Mesodermal cell (in vitro differentiated cells): ENCODE measurements around the gene LDLRAD2.

Experiments
- H3K27ac ChIP-seq: 2 replicates; pipeline ENCODE4 v1.7.0; 2013; ENCODE audit warnings: mild to moderate bottlenecking, low read depth, low read length, moderate library complexity; ENCODE audit not compliant: severe bottlenecking
- H3K36me3 ChIP-seq: 2 replicates; pipeline ENCODE4 v1.7.1; 2013; ENCODE audit warnings: mild to moderate bottlenecking, low read length, moderate library complexity; ENCODE audit not compliant: control insufficient read depth, insufficient read depth
- H3K4me1 ChIP-seq: one replicate; pipeline ENCODE4 v1.7.1; 2013; ENCODE audit warnings: mild to moderate bottlenecking, low read length; ENCODE audit not compliant: insufficient read depth, control insufficient read depth, poor library complexity, severe bottlenecking
- H3K4me3 ChIP-seq: 2 replicates; pipeline ENCODE4 v1.7.0; 2013; ENCODE audit warnings: low read length, control low read depth, mild to moderate bottlenecking; ENCODE audit not compliant: insufficient read depth, poor library complexity, severe bottlenecking; ENCODE audit errors: extremely low read depth
- H3K9me3 ChIP-seq: 2 replicates; pipeline ENCODE4 v1.7.1; 2013; ENCODE audit warnings: mild to moderate bottlenecking, low read length, moderate library complexity; ENCODE audit not compliant: control insufficient read depth
- WGBS, 2 experiments: methylation state at CpG; one replicate each; pipeline ENCODE4 v1.1.5; 2013; ENCODE audit warnings: missing lambda C conversion rate in 2 of 2; ENCODE audit not compliant: insufficient coverage in 2 of 2; 5-methylcytosine and 5-hydroxymethylcytosine counted together

LDLRAD2 gene

GRCh38 chr1:21854090-21854750 lies 42.2 kb downstream of the LDLRAD2 start:
- 96 to 98% methylated on average over 16 of the region's 21 CpGs for WGBS, 2 experiments
- no peak overlapping the region for H3K4me3 ChIP-seq
- peaks cover 85% of the 10 kb centered on the region for H3K36me3 ChIP-seq
- H3K9me3 ChIP-seq = no peaks in the 10 kb centered on the region
- no peak overlapping the region for H3K27ac ChIP-seq
- no peaks in the 10 kb centered on the region for H3K4me1 ChIP-seq

DNA sequence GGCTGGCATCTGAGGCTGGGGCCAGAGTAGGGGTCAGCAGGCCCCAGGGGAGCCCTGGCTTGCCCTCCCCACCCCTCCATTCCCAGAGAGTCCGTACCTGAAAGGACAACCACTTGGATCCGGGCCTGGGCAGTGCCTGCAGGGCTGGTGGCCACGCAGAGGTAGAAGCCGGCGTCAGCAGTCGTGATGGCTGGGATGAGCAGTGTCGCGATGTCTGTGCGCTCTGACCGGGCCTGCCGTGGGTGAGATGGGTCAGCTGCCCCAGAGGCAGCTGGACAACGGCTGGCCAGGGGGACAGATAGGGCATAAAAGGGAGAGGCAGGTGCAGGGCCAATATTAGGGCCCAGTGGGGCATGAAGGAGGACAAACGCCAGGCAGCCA lies 42.7 kb downstream of the LDLRAD2 start:
- no peak overlapping the region for H3K4me3 ChIP-seq
- H3K27ac ChIP-seq = no peak overlapping the region
- WGBS, 2 experiments = 98% methylated on average over 13 of the region's 13 CpGs
- no peaks in the 10 kb centered on the region for H3K9me3 ChIP-seq
- peaks cover 86% of the 10 kb centered on the region for H3K36me3 ChIP-seq
- H3K4me1 ChIP-seq = no peaks in the 10 kb centered on the region

GRCh38 chr1:21855257-21856096 lies 43.4 kb downstream of the LDLRAD2 start:
- H3K4me1 ChIP-seq = no peaks in the 10 kb centered on the region
- no peaks in the 10 kb centered on the region for H3K9me3 ChIP-seq
- H3K36me3 ChIP-seq = peaks cover 88% of the 10 kb centered on the region
- H3K27ac ChIP-seq = no peak overlapping the region
- no peak overlapping the region for H3K4me3 ChIP-seq
- WGBS, 2 experiments = 96% methylated on average over 22 to 32 of the region's 35 CpGs

- no peaks in the 10 kb centered on the region for H3K4me1 ChIP-seq
- peaks cover 90% of the 10 kb centered on the region for H3K36me3 ChIP-seq
- no peak overlapping the region for H3K27ac ChIP-seq
- no peaks in the 10 kb centered on the region for H3K9me3 ChIP-seq
- 92 to 97% methylated on average over 10 to 11 of the region's 14 CpGs for WGBS, 2 experiments
- no peak overlapping the region for H3K4me3 ChIP-seq
These were observed 45.2 kb downstream of the LDLRAD2 start for GRCh38 chr1:21857142-21857839.

- H3K9me3 ChIP-seq = no peaks in the 10 kb centered on the region
- H3K4me1 ChIP-seq = no peaks in the 10 kb centered on the region
- WGBS, 2 experiments = 94 to 95% methylated on average over 14 to 15 of the region's 15 CpGs
- H3K36me3 ChIP-seq = peaks cover 88% of the 10 kb centered on the region
- no peak overlapping the region for H3K4me3 ChIP-seq
- no peak overlapping the region for H3K27ac ChIP-seq
These were observed 46.0 kb downstream of the LDLRAD2 start for GRCh38 chr1:21857840-21858670.

- Histone ChIP-seq H3K4me3 (no peak overlapping the region), H3K36me3 (peaks cover 91% of the 10 kb centered on the region), H3K27ac (no peak overlapping the region), H3K9me3 (no peaks in the 10 kb centered on the region), H3K4me1 (no peaks in the 10 kb centered on the region)
- WGBS, 2 experiments = 89 to 96% methylated on average over 6 to 9 of the region's 10 CpGs
These were observed 47.7 kb downstream of the LDLRAD2 start for GRCh38 chr1:21859669-21860179.

- Histone ChIP-seq H3K27ac (no peak overlapping the region), H3K4me3 (no peak overlapping the region), H3K9me3 (no peaks in the 10 kb centered on the region), H3K4me1 (no peaks in the 10 kb centered on the region), H3K36me3 (peaks cover 91% of the 10 kb centered on the region)
- 100% methylated on average over 1 to 2 of the region's 3 CpGs for WGBS, 2 experiments
These were observed 48.9 kb downstream of the LDLRAD2 start for GRCh38 chr1:21860971-21861370.

GRCh38 chr1:21861602-21862429 lies 49.8 kb downstream of the LDLRAD2 start:
- H3K4me3 ChIP-seq = no peak overlapping the region
- WGBS, 2 experiments = 96 to 97% methylated on average over 15 to 17 of the region's 19 CpGs

GRCh38 chr1:21863981-21864380 lies 51.9 kb downstream of the LDLRAD2 start:
- 100% methylated on average over 3 to 8 of the region's 12 CpGs for WGBS, 2 experiments
- Histone ChIP-seq H3K36me3 (peaks cover 74% of the 10 kb centered on the region), H3K4me1 (no peaks in the 10 kb centered on the region), H3K9me3 (no peaks in the 10 kb centered on the region), H3K4me3 (no peak overlapping the region), H3K27ac (no peak overlapping the region)

More at GRCh38 chr1:21861602-21862429, 49.8 kb downstream of the LDLRAD2 start:
- H3K36me3 ChIP-seq = peaks cover 89% of the 10 kb centered on the region
- no peaks in the 10 kb centered on the region for H3K4me1 ChIP-seq
- H3K9me3 ChIP-seq = no peaks in the 10 kb centered on the region
- H3K27ac ChIP-seq = no peak overlapping the region
